GM10847 (cell line): Measurements from ENCODE around the gene FAM124A.

Experiments used
- POLR2A ChIP-seq: IDR thresholded peaks from 2 replicates; pipeline ENCODE4 v1.6.1; 2011; ENCODE audit not compliant: insufficient read length; ENCODE audit errors: extremely low read depth

The FAM124A gene

DNA sequence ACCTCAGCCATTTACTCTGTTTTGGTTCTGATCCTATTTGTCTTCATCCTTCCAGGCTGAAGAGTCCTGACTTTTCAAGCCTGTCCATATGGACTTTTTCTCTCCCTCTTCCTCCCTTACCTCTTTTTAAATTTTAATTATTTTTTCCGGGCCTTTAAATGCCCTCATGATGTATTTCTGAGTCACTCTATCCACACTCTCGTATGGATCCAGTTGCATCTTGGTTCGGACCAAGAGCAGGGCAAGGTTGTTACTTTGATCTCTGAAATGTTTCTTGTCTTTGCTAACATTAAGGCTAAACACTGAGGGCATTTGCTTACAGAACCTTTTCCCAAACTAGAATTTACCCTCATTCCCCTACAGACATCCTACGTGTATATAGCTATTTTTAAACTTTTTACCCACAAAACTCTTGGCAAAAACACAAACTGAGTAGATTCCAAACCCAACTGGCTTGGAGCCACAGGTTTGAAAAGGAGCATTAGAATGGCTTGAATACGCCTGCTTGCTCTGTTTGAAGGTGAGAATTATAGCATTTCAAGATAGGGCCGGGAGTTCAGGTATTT is 69.9 kb downstream of the FAM124A start:
- TF ChIP-seq POLR2A: no peak

DNA sequence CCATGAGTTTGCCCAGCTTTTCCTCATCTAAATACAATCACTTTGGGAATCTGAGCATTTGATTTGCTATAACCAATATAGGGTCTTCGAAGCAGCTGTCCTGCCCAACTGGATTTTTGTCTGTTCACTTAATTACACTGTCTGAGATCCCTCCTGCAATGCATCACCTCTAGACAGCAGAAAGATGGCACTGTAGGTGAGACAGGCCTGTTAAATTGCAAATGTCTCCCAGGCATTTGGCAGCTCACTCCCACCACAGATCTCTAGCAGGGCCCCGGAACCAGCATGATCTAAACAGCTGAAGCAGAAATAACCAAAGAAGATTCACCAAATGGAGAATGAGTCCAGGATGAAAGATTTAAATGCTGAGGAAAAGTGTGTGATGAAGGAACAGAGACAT is 75.4 kb downstream of the FAM124A start:
- TF ChIP-seq POLR2A: no peak

DNA sequence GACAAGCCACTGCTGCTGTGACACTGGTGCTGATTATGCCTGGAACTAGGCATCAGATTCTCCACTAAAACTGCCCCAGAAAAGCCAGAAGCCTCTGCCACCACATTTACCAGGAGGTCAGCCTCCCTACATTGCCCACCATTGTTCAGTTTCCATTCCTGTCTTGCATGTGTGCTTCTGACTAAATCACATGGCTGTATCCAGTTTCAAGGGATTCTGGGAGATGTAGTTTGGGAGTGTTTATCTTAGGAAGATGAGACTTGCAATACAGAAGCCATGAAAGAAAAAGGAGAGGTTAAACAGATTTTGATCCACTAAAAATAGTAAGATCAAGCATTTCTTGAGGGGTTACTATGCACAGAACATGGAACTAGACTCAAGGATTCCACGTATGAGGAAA is 76.6 kb downstream of the FAM124A start:
- no peak for TF ChIP-seq POLR2A

DNA sequence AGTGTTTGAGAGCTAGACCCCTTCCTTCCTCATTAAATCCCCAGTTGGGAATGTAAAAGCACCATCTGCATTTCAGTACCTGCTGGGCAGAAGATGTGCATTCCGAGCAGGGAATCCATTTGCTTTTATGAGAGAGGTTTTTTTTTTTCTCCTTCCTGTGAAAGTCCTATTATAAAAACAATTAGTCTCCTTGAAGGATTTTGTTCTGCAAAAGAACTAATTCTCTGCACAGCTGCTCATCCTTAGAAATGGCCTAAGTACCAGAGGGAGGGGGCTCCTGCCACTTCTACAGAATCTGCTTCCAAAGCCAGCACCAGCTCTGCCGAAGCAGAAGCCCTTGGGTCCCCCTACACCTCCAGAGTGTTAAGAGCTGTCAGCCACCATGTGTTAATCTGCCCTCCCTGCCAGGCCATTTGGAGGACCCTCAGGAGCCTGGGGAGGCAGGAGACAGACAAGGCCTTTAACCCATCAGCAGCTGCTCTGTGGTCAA is 80.9 kb downstream of the FAM124A start:
- no peak for TF ChIP-seq POLR2A

DNA sequence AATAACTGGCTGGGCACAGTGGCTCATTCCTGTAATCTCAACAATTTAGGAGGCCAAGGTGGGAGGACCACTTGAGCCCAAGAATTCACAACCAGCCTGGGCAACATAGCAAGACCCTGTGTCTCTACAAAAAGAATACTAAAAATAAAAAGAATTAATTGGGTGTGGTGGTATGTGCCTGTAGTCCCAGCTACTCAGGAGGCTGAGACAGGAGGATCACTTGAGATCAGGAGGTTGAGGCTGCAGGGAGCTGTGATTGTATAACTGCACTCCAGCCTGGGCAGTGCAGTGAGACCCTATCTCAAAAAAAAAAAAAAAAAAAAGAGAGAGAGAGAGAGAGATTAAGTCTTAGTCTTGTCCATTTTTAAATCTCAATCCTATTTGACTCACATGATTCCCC is 81.7 kb downstream of the FAM124A start:
- no peak for TF ChIP-seq POLR2A

DNA sequence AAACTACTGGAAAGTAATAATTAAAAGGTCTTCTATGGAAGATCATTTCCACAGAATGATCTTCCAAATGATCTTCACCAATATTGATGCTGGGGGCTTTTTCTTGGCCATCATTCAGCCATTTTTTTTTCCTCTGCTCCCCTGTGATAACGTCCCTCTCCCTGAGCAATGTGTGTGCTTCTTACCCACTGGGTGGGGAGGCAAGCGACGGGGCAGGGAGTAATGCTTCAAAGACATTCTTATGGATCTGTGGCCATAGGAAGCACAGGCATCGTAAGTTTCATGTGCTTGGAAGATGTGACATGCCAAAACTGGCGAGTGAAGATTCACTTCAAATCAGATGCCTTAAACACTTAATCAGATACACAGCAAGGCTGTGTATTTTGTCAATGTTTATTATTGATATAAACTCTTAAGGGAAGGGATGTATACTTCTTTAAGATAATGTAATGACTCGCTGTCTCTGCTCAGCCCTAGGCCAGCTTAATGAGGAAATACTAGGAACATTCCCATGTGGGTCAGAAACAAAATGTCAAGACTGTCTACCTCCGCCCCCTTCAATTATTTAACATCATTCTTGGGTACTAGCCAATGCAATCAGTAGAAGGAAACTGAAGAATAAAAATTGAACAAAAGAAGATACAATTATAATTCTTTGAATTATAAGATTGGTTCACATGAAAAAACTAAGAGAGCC is 83.2 kb downstream of the FAM124A start:
- TF ChIP-seq POLR2A: no peak

DNA sequence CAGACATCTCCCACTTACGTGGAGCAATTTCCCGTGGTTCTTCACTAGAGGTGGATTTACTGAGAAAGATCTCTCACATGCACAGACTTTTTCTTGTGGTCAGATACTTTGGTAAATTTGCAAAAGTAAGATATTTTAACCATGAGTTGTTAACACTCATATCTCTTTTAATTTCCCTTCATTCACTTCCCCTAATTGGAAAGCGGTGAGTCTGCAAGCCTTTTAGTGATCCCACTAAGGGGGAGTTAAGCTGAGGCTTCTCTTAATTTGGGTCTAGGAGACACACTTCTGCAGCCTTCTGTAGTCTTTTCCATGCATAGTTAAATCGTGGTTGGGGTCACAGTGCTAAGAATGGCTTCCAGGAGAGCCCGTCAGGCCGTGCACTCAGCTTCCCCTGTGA is 86.6 kb downstream of the FAM124A start:
- TF ChIP-seq POLR2A: no peak

DNA sequence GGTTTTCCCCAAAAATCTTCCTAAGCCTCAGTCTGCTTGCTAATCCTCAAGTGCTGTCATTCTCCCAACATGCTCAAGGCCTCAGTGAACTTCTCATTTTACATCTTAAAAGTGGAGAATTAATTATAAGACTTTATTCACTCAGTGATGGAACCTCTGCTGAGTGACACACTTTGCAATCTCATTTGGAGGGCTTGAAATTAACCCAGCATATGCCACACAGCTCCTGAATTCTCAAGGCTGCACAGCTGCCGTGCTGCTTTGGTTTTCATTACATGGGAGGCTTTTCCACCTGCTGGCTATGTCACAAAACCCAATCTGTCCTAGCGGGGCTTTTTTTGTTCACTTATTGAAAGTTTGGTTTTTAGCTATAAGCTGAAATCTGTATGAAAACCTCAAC is 89.0 kb downstream of the FAM124A start:
- no peak for TF ChIP-seq POLR2A

DNA sequence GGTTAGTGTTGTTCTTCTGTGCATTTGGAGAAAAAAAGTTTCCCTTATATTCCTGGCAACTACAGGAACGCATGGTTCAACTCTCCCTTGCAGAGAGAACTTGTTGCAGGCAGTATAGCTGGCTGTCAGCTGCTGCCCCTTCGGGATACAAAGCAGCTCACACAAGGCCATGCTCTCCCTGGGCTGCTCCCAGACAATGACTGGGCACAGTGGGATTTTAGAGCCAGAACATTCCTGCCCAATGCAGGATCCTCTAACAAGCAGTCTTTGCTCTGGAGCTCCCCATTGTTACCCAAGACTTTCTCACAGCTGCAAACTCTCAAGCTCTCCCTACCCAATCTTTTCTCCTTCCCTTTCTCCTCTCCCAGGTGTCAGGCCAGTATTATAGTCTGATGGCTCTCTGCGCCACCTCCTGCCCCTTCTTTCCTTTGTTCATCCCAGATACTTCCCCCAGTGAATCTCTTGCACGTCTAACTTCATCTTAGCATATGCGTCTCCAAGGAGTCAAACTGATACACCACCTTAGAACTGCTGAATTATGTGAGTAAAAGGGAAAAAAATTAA is 89.8 kb downstream of the FAM124A start:
- TF ChIP-seq POLR2A: no peak

DNA sequence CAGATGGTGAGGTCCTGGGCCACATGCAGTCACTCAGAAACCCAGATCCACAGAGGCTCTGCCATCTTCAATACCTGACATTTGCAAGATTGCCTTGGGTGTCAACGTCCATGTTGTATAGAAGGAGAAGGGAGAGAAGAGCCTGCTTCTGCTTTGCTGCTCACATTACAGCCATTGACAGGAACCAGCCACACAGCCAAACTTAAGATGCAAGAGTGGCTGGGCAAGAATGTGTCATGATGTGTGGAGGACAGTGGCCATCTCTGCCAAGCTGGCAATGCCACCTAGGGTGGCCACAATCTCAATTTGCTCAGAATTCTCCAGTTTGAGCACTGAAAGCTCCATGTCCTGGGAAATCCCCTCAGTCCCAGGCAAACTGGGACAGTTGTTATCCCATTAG is 91.4 kb downstream of the FAM124A start:
- no peak for TF ChIP-seq POLR2A

DNA sequence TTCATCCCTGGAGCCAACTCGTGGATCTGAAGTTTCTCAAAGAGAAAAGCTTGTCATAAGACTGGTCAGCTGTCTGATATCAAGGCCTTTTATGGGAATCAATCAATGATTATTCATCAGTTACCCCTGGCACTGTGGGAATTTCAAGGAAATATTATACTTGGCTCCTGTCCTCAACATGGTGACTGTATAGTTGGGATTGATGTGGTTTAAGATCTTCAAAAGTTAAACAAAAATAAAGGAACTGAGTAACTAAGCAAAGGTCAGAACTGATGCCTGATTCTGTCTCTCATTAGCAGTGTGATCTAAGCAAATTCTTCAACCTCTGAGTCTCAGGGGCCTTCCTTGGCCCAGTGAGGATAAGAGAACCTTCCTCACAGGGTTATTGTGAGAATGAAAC is 95.1 kb downstream of the FAM124A start:
- no peak for TF ChIP-seq POLR2A

DNA sequence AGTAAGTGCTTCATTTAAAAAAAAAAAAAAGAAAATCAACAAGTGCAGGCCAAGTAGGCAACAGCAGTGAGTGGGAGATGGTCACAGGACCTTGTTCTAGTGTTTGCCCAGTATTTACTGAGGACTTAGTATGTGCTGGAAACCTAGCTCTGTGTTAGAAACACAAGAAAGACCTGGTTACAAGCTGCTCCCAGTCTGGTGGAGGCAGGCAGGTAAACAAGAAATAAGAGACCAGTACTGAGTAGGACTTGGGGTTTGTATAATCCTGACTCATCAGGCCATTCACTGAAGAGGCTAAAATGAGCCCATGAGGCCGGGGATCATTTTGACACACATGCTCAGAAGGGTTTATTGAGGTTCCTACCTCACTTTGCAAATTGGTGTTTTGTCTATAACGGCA is 95.8 kb downstream of the FAM124A start:
- TF ChIP-seq POLR2A: no peak

DNA sequence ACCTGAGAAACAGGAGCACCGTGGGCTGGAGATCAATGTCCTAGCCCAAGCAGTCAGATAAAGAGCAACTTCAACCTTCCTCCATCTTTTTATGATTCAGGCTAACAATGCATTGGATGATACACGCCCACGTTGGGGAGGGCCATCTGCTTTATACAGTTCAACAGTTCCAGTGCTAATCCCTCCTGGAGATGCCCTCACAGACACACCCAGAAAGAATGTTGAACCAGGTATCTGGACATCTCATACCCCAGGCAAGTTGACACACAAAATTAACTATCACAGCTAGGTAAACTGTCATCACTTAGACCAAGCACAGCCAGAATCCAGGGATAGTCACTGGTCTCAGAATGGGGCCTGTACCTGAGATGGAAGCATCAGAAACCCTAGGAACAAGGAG is 96.7 kb downstream of the FAM124A start:
- no peak for TF ChIP-seq POLR2A

DNA sequence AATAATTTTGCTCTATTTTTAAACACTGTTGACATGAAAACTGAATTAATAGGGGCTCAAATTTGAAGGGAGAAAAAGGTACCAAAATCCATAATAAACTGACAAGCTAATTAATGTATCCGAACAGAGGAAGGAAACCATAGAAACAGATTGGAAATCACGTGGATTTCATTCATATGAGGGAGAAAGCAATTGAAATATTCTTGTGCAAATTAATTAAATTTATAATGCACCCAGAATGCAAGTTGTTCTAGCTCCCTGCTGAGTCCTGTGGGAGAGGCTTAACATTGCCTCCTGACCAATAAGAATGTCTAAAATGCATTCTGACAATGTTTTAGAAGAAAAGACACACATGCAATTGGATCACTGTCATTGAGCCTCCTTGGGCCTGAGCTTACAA is 99.6 kb downstream of the FAM124A start:
- no peak for TF ChIP-seq POLR2A

DNA sequence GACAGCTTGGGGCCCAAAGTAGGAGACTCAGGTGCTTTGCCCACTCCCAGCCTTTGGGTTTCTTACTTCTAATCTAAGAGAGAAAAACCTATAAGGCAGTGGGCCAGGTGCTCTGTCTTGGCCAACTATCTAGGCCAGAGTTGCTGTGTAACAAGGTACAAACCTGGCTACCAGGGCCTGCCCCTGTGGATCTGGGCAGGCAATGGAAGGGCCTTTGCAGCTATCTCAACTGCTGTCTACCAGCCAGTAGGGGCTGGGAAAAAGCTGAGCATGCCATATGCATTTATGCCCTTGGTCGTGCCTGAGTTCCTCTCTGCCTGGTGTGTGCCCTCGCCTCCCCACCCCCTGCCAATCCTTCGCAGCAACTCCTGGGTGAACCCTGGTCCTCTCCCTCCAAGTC is 100.6 kb downstream of the FAM124A start:
- no peak for TF ChIP-seq POLR2A

DNA sequence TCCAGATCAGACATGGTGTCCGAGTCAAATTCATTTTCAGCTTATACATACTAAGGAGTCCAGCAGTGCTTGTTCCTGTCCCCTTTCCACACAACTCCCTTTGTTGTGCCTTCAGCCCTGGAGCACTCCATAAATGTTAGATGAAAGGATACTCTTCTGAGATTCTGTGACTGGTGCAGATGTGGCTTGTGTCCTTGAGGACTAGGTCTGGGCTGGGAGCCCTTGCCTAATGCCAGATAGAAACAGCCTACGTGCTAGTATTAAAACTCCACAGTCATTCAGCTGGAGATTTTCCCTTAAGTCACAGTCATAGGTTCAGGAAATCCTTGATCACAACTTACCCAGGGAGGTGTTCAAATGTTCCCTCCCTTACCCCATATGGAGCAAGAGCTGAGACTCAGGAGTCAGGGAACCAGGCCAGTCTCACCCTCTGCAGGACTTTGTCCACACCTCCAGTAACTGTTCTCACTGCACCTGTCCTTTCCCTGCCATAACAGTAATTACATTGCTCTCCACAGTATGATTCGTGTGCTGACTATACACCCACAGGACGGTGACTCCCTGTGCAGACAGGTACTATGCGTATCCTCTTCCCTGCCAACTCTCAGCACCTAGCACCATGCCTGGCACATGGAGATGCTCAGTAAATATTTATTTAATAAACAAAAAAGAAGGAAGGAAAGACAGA is 101.8 kb downstream of the FAM124A start:
- TF ChIP-seq POLR2A: no peak

DNA sequence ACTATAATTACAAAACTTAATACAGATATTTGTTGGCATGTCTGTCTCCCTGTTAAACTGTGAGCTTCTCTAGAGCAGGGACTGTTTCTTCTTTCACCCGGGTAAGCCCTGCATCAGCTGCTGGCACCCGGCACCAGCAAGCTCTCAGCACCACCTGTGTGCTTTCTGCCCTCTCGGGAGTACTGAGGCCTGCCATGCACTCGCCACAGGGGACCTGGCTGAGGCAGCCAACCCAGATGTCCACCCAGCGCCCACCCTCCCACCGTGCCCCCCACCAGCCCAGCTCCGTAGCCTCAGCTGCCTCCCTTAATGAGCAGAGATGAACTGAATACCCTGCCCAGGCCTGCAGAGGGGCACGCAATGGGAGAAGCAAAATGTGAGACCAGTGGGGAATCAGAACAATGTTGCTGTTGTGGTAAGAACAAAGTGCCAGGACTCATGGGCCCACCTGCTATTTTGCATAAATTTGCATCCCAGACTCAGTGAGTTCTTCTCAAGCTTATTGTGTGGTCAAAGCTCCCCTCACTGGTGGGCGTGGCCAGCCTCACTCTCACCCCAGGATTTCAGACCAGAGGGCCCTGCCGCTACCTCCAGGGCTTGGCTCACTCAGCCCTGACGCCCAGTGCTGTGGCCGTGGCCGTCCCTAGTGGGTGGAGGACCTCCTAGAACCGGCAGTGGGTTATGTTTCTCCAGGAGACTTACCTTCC is 102.7 kb downstream of the FAM124A start:
- TF ChIP-seq POLR2A: no peak
